Mammary epithelial cell (primary cell): Measurements from ENCODE around the gene PLCD1.

Experiments used
- CTCF ChIP-seq, 2 donors: IDR thresholded peaks in 1 of 2; conservative IDR thresholded peaks in 1 of 2; 2 replicates each; pipeline ENCODE4 v1.5.1; 2011 to 2012; ENCODE audit warnings: inconsistent platforms in 2 of 2, low read length in 2 of 2, mild to moderate bottlenecking in 2 of 2, control low read depth in 1 of 2, low read depth in 1 of 2; ENCODE audit not compliant: insufficient read depth in 1 of 2; ENCODE audit errors: extremely low read depth in 1 of 2
- EZH2 ChIP-seq: IDR thresholded peaks from 2 replicates; pipeline ENCODE4 v1.6.1; 2012; ENCODE audit warnings: low read length, inconsistent platforms, borderline replicate concordance

GRCh38 chr3:38047896-38048295, 18.5 kb upstream of the PLCD1 start:
- TF ChIP-seq CTCF (conservative IDR thresholded peaks at IDR 0.05 in 1 of 2, IDR thresholded peaks at IDR 0.05 in 1 of 2; ENCODE audit: extremely low read depth in 1 of 2, insufficient read depth in 1 of 2, low read depth in 1 of 2, low read length in 2 of 2) (no peak), EZH2 (no peak)
